ENCODE data around the gene SH2B2.
"Not testable (repeated sequence)": the region's sequence is repeated elsewhere in the genome, so short reads cannot be mapped to it uniquely, and the experiment has no call there.

DNA sequence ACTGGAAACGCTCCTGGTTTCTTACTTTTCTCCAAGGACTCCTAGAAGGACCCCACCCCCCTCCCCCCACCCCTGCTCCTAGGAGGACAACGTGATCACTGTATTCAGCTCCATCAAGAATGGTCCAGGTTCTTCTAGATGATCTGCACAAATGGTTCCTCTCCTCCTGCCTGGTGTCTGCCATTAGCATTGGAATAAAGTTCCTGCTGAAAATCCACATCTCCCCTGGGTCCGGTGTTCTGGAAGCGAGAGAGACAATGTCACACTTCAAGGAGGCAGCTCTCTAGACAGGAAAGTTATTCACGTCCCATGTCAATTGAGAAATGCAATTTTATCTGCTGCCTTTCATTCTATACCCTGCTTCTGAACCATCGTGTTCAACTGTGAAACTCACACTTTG, 60.3 kb downstream of the SH2B2 start:
- TF ChIP-seq, protein P1, sequence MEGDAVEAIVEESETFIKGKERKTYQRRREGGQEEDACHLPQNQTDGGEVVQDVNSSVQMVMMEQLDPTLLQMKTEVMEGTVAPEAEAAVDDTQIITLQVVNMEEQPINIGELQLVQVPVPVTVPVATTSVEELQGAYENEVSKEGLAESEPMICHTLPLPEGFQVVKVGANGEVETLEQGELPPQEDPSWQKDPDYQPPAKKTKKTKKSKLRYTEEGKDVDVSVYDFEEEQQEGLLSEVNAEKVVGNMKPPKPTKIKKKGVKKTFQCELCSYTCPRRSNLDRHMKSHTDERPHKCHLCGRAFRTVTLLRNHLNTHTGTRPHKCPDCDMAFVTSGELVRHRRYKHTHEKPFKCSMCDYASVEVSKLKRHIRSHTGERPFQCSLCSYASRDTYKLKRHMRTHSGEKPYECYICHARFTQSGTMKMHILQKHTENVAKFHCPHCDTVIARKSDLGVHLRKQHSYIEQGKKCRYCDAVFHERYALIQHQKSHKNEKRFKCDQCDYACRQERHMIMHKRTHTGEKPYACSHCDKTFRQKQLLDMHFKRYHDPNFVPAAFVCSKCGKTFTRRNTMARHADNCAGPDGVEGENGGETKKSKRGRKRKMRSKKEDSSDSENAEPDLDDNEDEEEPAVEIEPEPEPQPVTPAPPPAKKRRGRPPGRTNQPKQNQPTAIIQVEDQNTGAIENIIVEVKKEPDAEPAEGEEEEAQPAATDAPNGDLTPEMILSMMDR (IDR thresholded peaks at IDR 0.05; ENCODE audit: low read depth, low read length), result not testable (repeated sequence)
- not testable (repeated sequence) for TF ChIP-seq POLR2A (IDR thresholded peaks at IDR 0.05; ENCODE audit: extremely low read depth, insufficient read length)

Data from NB4 (cell line).